ENCODE results near the gene E2F1.

Gene E2F1

DNA sequence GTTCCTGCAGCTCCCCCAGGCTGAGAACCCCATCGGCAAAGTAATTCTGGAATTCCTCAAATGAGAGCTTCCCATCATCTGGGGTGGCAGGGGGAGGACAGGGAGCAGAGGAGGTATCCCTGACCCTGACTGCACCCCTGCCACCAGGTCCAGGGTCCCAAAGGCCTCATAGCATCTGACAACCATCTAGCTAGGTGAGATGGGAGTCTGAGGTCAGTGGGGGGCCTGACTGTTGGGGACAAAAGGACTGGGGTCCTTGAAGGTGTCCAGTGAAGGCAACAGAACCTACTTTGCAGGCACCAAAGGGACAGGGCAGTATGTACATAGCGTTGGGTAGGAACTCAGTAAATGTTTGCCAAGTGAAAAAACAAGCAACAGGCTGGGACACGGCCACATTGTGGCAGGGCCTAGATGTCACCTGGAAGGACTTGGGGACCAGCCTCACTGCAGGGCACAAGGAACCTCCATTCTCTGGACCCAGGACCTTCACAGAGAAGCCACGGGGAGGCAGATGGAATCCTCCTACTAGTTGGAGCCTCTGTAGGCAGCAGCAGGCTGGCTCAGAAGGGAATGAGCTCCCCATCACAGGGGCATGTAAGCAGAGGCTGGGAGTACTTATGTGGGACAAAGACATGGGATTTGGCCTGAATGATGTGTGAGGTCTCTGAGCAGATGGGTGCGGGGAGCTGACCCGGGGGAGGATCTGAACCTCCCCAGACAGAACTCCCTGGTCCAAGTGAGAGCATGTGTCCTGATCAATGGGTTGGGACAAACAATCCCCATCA, 15.3 kb downstream of the E2F1 start:
- no peak for DNase-seq

DNA sequence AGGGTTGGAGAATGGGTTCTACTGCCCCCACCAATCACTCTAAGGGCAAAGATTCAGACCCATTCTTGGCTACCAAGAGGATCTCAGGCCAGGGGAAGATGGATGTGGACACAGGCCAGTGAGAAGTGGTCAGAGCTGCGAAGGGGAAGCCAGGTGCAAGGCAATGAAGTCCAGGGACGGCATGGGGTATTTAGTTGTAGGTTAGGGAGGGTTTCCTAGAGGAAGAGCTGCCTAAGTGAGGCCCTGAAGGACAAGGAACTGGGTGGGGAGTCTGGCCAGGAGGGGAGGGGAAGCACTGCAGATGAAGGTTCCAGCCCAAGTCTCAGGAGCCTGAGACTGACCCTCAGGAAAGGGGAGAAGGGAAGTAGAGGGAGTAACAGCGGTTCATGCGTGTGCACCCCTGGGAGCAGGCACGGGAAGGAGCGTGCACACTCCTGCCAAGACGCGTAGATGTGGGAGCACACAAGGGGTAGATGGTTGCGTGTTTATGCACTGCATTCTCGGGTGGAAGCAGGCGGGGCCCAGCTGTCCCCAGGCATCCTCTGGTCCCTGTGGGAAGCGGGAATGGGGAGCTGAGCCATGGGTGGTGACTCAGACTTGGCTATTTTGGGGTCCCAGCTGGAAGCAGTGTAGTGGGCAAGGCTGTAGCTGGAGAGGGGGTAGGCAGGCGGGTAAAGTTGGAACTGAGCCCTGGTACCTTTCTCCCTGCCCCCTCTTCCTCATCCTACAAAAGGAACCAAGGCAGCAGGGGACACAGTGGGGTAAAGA, 16.1 kb downstream of the E2F1 start:
- no peak for DNase-seq

DNA sequence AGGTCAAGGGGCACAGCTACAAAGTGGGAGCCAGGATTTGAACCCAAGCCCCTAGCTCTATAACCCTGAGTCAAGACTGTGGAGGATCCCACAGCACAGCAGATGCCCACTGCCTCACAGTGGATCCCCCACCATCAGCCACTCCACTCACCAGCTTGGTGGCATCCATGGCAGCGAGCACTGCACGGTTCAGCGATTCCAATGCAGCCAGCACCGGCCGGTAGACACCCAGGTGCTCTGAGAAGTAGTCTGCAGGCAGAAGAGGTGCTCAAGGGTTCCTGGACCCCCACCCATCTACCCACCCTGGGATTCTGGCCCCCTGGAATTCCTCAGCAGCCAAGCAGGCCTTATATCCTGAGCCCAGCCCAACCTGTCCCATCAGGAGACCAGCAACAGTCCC, 17.0 kb downstream of the E2F1 start:
- no peak for DNase-seq

DNA sequence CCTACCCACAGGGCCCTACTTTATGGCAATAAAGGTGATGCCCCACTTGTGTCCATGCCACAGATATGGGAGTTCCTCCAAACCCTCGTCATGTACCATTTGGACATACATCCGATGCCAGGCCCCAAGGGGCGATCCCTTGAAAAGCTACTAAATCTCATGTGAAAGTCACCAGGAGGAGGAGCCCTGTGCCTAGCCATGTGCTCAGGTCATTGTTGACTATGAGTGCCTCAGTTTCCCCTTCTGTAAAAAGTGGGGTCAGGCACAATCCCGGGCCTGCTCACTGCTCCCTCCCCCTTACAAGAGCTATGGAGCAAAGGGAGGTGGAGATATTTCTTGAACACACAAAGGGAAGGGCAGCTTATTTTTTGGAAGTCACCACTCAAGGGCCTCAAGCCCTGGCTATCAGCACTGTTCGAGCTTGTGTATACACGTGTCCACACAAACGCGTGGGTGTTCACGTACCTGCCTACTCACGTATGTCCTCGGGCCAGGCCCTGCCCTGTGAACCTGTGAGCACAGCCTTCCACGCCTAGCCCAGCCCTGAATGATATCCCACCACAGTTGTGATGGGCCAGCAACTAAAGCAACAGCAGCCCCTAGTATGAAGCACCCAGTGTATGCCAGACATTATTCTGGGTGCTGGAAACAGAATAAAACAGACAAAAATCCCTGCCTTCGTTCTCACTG, 17.6 kb downstream of the E2F1 start:
- no peak for DNase-seq

DNA sequence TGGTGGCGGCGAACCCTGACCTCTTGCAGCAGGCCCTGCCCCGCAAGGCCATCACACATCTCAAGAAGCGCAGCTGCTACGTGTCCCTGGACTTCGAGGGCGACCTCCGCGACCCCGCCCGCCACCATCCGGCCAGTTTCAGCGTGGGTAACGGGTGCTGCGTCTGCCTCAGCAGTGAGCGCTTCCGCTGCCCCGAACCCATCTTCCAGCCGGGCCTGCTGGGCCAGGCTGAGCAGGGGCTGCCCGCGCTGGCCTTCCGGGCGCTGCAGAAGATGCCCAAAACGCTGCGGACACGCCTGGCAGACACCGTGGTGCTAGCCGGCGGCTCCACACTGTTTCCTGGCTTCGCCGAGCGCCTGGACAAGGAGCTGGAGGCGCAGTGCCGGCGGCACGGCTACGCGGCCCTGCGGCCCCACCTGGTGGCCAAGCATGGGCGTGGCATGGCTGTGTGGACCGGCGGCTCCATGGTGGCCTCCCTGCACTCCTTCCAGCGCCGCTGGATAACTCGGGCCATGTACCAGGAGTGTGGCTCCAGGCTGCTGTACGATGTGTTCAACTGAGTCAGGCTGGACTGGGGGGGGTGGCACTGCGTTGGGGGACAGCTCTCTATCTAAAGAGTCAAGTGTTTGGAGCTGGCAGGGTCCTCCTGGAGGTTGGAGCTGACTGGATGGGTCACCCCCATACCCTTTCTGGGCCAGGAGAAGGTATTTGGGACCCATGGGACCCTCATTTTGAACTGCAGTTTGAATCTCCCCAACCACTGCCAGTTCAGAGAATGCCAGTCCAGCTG, 18.3 kb downstream of the E2F1 start:
- peak; percentile 81 to 83 for DNase-seq

DNA sequence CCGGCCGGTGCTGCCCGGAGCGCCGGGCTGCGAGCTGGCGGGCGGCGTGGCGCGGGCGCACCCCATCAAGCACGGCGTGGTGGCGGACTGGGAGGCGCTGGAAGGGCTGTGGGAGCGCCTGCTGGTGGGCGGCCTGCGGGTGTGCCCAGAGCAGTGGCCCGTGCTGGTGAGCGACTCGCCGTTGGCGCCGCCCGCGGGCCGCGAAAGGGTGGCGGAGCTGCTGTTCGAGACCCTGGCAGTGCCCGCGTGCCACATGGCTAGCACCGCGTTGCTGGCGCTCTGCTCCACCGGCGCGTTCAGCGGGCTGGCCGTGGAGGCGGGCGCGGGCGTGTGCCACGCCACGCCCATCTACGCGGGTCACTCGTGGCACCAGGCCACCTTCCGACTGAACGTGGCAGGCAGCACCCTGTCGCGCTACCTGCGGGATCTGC, 18.9 kb downstream of the E2F1 start:
- peak; percentile 40 to 41 for DNase-seq

DNA sequence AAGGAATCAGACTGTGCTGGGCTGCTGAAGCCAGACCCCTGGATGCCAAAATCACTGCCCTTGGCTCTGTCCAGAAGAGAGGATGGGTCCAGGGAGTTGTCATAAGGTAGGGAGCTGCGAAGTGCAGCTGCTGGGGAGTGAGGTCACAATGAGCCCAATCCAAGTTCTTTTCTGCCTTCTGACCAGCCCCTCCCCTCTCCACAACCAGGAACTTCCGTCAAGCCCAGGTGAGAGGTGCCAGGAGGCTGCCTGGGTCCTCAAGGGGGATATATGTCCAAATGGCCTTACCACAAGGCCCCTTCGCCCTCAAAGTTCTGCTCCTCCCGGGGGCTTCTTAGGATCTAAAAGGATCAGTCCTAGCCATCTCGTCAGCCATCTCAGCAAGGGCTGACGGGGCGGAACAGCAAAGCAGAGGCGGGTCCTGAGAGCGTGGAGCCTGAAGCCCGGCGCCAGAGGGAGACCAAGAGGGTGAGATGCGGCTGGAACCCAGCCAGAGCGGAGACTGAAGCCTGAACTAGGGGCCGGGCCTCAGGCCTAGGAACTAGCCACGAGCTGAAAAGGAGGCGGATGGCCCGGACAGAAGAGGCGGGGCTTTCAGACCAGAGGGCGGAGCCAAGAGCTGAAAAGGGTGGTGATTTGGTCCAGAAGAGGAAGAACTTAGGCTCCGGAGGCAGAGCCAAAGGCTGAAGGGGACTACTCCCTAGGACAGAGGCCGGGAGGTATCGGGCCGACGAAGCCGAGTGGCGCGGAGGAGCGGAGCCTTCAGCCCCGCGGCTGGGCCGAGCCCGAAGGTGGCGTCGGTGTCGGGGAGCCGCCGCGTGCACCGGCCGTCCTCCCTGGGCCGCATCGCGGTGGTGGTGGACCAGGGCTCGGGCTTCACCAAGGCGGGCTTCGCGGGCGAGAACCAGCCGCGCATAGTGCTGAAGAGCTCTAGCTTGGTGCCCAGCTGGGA, 19.6 kb downstream of the E2F1 start, which contains the start of gene ACTL10:
ACTL10 (plus strand) TSS at position 651 of the 952 bp plus-strand sequence. CDS start 555 bp downstream, outside the sequence.
- DNase-seq, result peak; percentile 88 to 92

DNA sequence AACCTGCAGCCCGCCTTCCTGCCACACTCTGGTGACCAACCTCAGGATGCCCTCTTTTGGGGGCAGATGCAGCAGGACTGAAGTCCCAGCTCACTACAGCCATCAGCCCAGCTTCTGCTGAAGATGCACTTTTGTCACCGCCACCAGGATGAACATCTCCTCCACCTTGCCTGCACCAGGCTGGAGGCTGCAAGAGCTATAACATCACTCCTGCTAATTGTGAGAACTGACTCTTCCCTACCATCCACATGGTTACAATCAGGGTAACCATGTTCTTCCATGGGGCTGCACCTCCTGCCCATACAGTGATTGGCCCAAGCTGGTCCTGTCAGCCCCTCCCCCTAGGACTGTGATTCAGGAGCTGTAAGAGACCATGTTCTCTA, 21.4 kb downstream of the E2F1 start:
- DNase-seq, result no peak

DNA sequence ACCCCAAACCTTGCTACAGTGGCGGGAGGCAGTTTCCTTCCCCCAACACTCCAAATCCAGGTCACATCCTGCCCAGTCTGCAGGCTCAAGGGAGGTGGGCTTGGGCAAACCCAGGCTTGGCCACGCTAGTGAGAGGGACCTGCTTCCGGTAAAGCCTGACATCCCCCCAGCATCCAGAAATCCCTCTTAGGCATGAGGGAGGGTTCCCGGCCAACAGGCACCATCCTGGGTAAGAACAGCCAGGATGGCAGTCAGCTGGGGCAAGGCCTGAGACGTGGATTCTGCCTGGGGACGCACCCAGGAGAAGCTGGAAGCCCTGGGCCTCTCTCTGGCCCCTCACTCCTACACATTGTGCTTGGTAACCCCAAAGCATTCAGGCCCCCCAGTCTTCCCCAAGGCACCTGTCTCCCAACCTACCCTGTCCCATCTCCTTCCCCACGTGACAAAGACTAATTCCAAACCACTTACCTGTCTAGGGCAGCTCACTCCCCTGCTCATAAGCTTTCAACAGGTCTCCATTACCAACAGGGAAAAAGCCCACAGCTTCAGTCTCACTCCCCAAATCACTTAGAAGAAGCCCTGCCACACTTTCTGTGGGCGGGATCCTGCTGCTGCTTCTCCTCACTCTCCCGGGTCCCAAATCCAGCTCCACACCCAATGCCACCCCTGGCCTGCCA, 22.0 kb downstream of the E2F1 start:
- no peak for DNase-seq

DNA sequence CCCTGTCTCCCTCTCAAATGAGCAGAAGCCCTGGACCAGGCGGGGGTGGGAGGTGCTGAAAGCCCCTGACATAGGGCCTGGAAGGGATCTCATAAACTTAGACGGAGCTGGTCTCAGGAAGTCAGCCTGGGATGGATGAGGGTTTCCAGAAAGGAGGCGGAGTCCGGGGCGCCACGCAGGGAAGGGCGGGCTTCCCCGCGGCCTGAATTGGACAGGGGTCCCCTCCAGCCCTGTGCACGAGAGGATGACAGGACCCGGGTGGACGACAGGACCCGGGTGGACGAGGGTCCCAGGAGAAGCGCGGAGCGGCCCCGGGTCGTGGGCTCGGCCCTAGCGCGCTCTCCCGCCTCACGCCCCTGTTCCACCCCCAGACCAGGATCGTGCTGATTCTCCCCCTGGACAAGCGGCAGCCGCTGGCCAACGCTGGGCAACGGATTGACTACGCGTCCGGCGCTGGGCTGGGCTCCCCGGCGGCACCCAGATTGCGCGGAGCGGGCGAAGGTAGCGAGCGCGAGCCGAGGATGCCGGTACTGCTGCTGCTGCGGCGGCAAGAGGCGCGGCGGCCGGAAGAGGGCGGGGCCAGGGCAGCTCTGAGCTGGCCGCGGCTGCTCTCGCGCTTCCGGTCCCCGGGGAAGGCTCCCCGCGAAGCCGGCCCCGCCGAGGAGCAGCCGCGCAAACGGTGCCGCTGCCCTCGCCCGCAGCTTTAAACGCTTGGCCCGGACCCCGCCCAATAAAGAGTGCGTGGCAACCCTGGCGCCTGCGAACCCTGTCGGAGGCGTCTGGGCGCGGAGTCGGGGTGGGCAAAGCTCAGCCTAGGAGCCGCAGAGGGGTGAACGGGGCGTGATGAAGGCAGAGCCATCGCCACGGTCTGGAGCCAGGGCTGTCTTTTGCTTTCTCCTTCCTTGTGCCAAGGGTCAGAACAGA, 22.8 kb downstream of the E2F1 start:
- DNase-seq, result peak; percentile 85 to 86

DNA sequence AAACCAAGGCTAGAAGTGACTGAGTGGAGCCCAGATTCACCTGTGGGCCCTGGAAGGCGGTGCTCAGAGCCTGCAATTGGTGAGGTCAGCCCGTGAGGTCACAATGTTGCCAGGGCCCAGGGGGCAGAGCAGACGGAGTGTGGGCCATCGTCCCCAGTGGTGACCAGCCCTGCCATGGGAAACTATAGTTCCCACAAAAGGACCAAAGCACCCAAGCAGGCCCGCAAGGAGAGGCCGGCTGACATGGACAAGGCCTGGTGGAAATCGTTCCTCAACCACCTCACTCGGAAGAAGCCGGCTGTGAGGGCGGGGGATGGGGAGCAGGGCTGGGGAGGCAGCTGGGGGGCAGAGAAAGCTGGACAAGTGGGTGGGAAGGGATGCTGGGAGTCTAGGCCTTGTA, 24.0 kb downstream of the E2F1 start, which contains the start of gene C20orf144:
C20orf144 (plus strand) TSS at position 156 of the 400 bp plus-strand sequence; CDS start at position 175, 19 bp downstream.
- DNase-seq, result no peak

DNA sequence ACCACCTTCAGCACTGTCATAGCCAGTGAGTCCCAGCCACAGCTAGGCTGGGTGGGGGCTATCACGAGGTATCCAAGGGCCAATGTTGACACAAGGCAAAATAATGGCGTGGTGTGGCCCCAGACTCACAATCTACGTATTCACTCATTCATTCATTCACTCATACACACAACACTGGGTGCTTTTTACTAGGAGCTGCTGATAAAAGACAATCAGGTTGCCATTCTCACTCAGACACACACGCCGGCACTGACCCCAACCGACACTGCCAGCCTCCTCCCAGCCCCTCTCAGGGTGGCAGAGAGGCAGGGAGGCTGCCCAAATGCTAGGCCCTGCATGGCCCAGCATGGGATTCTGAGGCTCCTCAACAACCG, 25.5 kb downstream of the E2F1 start:
- no peak for DNase-seq

DNA sequence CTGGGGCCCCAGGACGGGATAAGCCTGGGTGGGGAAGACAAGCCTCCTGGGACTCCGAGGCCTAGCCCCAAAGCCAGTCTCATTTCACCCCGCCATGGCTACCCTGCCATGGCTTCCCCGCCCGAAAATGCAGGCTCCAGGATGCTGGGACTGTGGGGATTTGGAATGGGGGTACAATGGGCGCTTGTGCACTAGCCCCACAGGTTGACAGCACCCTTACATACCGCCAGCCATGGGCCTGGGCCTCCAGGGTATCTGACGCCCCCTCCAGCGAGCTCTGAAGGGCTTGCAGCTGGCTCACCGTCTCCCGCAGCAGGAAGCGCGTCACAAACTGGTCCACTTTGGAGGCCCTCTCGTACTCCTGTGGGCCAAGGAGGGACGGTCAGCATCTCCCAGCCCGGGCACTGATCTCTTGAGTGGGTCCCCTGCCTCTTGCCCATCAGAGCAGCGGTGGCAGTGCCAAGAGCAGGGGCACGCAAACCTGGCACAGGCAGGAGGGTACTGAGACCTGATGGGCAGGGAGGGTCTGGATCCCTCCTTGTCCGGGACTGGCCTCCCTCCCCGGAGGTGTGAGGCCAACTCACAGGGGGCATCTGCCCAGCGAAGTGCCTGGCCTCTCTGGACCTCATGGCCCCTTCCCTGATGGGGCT, 26.0 kb downstream of the E2F1 start:
- no peak for DNase-seq

DNA sequence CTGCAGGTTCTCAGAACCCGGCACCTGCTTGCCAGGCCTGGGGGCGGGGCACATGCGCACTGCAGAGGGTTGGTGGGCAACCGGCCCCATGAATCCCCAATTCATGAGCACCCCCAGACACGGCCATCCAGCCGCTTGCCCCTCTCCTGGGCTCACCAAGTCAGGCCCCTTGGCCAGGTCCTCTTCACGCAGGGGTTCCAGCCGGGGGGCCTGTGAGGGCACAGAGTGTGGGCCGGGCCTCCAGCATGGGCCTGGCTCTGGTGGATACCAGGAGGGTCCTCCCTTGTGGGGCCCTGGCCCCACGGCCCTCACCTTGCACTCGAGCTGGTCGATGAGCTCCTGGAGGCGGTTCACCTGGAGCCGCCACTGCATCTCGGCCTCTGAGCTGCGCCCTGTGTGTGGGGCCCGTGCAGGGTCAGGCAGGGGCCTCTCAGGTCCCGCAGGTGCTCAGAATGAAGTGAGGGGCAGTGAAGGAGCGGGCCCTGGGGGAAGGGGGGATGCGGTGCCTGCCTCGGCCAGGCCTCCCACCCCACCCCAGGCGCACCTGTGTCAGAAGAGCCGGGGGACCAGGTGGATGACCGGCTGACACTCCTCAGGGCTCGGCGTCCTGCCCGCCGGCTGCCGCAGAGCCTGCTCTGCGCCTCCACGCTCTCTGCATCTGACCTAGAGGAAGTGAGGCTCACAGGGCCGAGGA, 26.7 kb downstream of the E2F1 start:
- no peak for DNase-seq

DNA sequence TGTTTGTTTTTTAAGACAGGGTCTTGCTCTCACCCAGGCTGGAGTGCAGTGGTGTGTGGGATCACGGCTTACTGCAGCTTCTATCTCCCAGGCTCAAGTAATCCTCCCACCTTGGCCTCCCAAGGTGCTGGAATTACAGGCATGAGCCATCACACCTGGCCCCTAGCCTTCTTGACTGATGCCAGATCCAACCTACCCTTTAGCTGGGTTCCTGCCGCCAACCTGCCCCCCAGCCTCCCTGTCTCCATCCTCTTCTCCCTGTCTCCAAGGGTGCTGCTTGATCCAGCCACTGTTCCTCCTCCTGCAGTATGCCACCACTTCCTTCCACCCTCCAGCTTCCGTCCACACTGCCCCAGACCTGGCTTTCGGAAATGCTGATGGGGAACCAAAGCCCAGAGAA, 27.3 kb downstream of the E2F1 start:
- no peak for DNase-seq

DNA sequence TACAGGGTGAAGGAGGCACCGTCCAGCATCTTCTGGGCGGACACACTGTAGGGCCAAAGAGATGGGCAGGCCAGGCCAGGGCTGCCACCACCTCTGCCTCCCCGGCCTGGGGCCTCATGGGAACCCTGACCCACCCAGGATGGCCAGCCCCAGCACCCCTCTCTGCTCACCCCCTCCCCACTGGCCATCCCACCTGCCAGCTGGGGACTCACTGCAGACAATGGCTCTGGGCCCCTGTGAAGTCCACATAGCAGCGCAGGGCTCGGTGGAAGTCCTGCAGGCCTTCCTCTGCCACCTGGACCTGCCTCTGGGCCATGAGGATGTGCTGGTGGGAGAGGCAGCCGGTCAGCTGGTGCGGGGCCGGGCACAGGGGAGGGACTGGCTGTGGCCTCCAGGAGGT, 27.7 kb downstream of the E2F1 start:
- no peak for DNase-seq

DNA sequence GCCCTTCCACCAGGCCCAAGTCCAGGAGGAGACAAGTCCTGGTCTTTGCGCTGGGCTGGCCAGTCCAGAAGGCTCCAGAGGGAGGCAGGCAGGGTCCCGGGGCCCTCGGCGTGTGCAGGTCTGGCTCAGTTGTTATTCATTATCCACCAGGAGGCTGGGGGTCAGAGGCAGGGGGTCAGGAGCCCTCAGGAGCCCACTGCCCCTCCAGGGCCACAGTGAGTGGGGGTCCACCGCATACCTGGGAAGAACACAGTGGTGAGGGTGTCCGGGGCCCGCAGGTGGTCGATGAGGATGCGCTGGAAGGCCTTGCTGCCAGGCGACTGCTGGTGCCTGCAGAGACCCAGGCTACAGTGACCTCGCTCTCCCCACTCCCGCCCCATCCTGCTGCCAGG, 28.5 kb downstream of the E2F1 start:
- no peak for DNase-seq

All from CD4-positive, alpha-beta T cell treated with Interleukin-1 beta for 1 hour (primary cell).